KOPT-K1 (cell line): ENCODE results near the gene EEIG1.

Experiments
- H3K27ac ChIP-seq: fragments of 200-600 bp; sonication (generic); 2 replicates; pipeline ENCODE4 v1.5.1; 2016; ENCODE audit warnings: antibody characterized with exemption, mild to moderate bottlenecking, low read depth, low read length; ENCODE audit not compliant: poor library complexity, severe bottlenecking
- H3K36me3 ChIP-seq: fragments of 200-600 bp; sonication (generic); 2 replicates; pipeline ENCODE4 v1.5.1; 2017; ENCODE audit warnings: antibody characterized with exemption, mild to moderate bottlenecking, low read length, moderate library complexity; ENCODE audit not compliant: insufficient read depth
- H3K9me3 ChIP-seq: fragments of 200-600 bp; sonication (generic); 2 replicates; pipeline ENCODE4 v1.5.1; 2017; ENCODE audit warnings: antibody characterized with exemption, low read length, mild to moderate bottlenecking; ENCODE audit not compliant: insufficient read depth, poor library complexity, severe bottlenecking

The EEIG1 gene

GRCh38 chr9:127974001-127974768 is 6.6 kb downstream of the EEIG1 start:
- H3K36me3 ChIP-seq = peaks cover 15% of the 10 kb centered on the region; the same call in 1 of the 2 replicates

GRCh38 chr9:127973169-127974000 is 7.4 kb downstream of the EEIG1 start:
- H3K36me3 ChIP-seq = peaks cover 15% of the 10 kb centered on the region; the same call in 1 of the 2 replicates
- H3K27ac ChIP-seq = peak overlapping the region; percentile 64
- H3K9me3 ChIP-seq = no peaks in the 10 kb centered on the region

More at GRCh38 chr9:127974001-127974768, 6.6 kb downstream of the EEIG1 start:
- Histone ChIP-seq H3K9me3 (no peaks in the 10 kb centered on the region), H3K27ac (peak overlapping the region; percentile 64)

GRCh38 chr9:127972236-127972871 is 8.4 kb downstream of the EEIG1 start:
- H3K9me3 ChIP-seq = no peaks in the 10 kb centered on the region
- H3K36me3 ChIP-seq = peaks cover 15% of the 10 kb centered on the region; the same call in 1 of the 2 replicates
- H3K27ac ChIP-seq = peak overlapping the region; percentile 64

- Histone ChIP-seq H3K9me3 (no peaks in the 10 kb centered on the region), H3K27ac (peak overlapping the region; percentile 64), H3K36me3 (peaks cover 15% of the 10 kb centered on the region; the same call in 1 of the 2 replicates)
Observed at GRCh38 chr9:127971357-127972235, 9.2 kb downstream of the EEIG1 start.

- peak overlapping the region; percentile 64 for H3K27ac ChIP-seq
- H3K36me3 ChIP-seq = 0 out of 2 replicates have a peak, but pooled peaks cover 7% of the 10 kb centered on the region
- H3K9me3 ChIP-seq = no peaks in the 10 kb centered on the region
Observed at GRCh38 chr9:127970401-127971313, 10.1 kb downstream of the EEIG1 start.

GRCh38 chr9:127968700-127969383 is 11.9 kb downstream of the EEIG1 start:
- Histone ChIP-seq H3K9me3 (no peaks in the 10 kb centered on the region), H3K36me3 (0 out of 2 replicates have a peak, but pooled peaks cover 7% of the 10 kb centered on the region), H3K27ac (peak overlapping the region; percentile 64)

GRCh38 chr9:127968042-127968441 is 12.7 kb downstream of the EEIG1 start:
- 0 out of 2 replicates have a peak, but pooled peaks cover 7% of the 10 kb centered on the region for H3K36me3 ChIP-seq
- peak overlapping the region; percentile 24 for H3K27ac ChIP-seq
- no peaks in the 10 kb centered on the region for H3K9me3 ChIP-seq

GRCh38 chr9:127967151-127967809 is 13.5 kb downstream of the EEIG1 start:
- Histone ChIP-seq H3K27ac (peak overlapping the region; percentile 19), H3K9me3 (no peaks in the 10 kb centered on the region), H3K36me3 (0 out of 2 replicates have a peak, but pooled peaks cover 7% of the 10 kb centered on the region)

GRCh38 chr9:127966416-127967150 is 14.2 kb downstream of the EEIG1 start:
- Histone ChIP-seq H3K36me3 (0 out of 2 replicates have a peak, but pooled peaks cover 7% of the 10 kb centered on the region), H3K27ac (no peak overlapping the region), H3K9me3 (no peaks in the 10 kb centered on the region)

- 0 out of 2 replicates have a peak, but pooled peaks cover 7% of the 10 kb centered on the region for H3K36me3 ChIP-seq
- H3K9me3 ChIP-seq = no peaks in the 10 kb centered on the region
- no peak overlapping the region for H3K27ac ChIP-seq
Observed at GRCh38 chr9:127965953-127966352, 14.8 kb downstream of the EEIG1 start.

GRCh38 chr9:127963359-127964064 is 17.3 kb downstream of the EEIG1 start:
- Histone ChIP-seq H3K9me3 (no peaks in the 10 kb centered on the region), H3K27ac (no peak overlapping the region)

More at GRCh38 chr9:127963359-127964064, 17.3 kb downstream of the EEIG1 start:
- 0 out of 2 replicates have a peak, but pooled peaks cover 7% of the 10 kb centered on the region for H3K36me3 ChIP-seq
